A549 (cell line): ENCODE measurements around the gene PAK1. TPM values are rescaled to one million over a fixed set of nuclear protein-coding genes. Genes with fewer than 3 reads are reported as not detected.

ENCODE experiments used
- ATAC-seq, 2 experiments: fragments of 200-7000 bp in 1 of 2; fragments of >200 bp in 1 of 2; cut with Nextera tagmentation in 1 of 2; cut with Tn5 transposase in 1 of 2; 3 replicates each; pipeline versions ENCODE4 v1.8.0 to v1.9.1; 2018 to 2020; ENCODE audit warnings: mild to moderate bottlenecking in 1 of 2, moderate library complexity in 1 of 2
- CTCF ChIA-PET: fragments of 300-600 bp; sonication (Branson Sonifier 250); formaldehyde crosslinking; extraction: SDS; loops from one replicate; lab custom pipeline; 2021; ENCODE audit warnings: antibody characterized with exemption, inconsistent platforms; lab: Yijun Ruan, JAX
- POLR2A ChIA-PET: fragments of 350-600 bp; formaldehyde crosslinking; extraction: SDS; loops from one replicate; lab custom pipeline; 2021; ENCODE audit warnings: antibody characterized with exemption, inconsistent platforms; lab: Yijun Ruan, JAX
- DNase-seq, 2 experiments: peaks; one replicate each; pipeline versions ENCODE4 v3.0.0 to v3.0.0-alpha.2; 2011 to 2016; ENCODE audit warnings: low read depth in 1 of 2, low spot score in 1 of 2
- FAIRE-seq: peaks from 2 replicates; lab custom pipeline; 2011; peaks lifted over from hg19 to GRCh38; lab: Jason Lieb, UNC
- H3K27ac ChIP-seq, 2 experiments: fragments of >200 bp; sonication (Bioruptor Twin); formaldehyde crosslinking; 3 replicates each; pipeline ENCODE4 v1.5.1; 2016 to 2017
- H3K4me1 ChIP-seq: fragments of >200 bp; sonication (Bioruptor Twin); formaldehyde crosslinking; 3 replicates; pipeline ENCODE4 v1.6.1; 2016
- H3K4me2 ChIP-seq: fragments of >200 bp; sonication (Bioruptor Twin); formaldehyde crosslinking; 3 replicates; pipeline ENCODE4 v1.6.1; 2016
- H3K4me3 ChIP-seq: fragments of >200 bp; sonication (Bioruptor Twin); formaldehyde crosslinking; 3 replicates; pipeline ENCODE4 v1.5.1; 2016
- H3K9me3 ChIP-seq: fragments of >200 bp; sonication (Bioruptor Twin); formaldehyde crosslinking; 3 replicates; pipeline ENCODE4 v1.6.1; 2016
- CBX8 ChIP-seq: fragments of 200-600 bp; sonication (generic); IDR thresholded peaks from 2 replicates; pipeline ENCODE4 v1.6.1; 2016
- CHD4 ChIP-seq: fragments of 200-600 bp; sonication (generic); IDR thresholded peaks from 2 replicates; pipeline ENCODE4 v1.6.1; 2016; ENCODE audit warnings: antibody characterized with exemption, mild to moderate bottlenecking, borderline replicate concordance
- EHF ChIP-seq: fragments of 250-450 bp; sonication (Bioruptor Pico); IDR thresholded peaks from 2 replicates; pipeline ENCODE4 v1.5.0; 2020; ENCODE audit warnings: mild to moderate bottlenecking
- EP300 ChIP-seq, 2 experiments: fragments of >200 bp; sonication (Bioruptor Twin); formaldehyde crosslinking; IDR thresholded peaks; 2 replicates in 1 of 2; 3 replicates in 1 of 2; pipeline ENCODE4 v1.6.1; 2016 to 2017
- ESRRA ChIP-seq: fragments of 150-350 bp; IDR thresholded peaks from 2 replicates; pipeline ENCODE4 v1.6.1; 2014; ENCODE audit warnings: mild to moderate bottlenecking, low read length, borderline replicate concordance
- FOXS1 ChIP-seq: fragments of 250-450 bp; sonication (Bioruptor Pico); IDR thresholded peaks from 2 replicates; pipeline ENCODE4 v1.5.0; 2020; ENCODE audit warnings: mild to moderate bottlenecking, moderate library complexity
- HOXA7 ChIP-seq: fragments of 250-450 bp; sonication (Bioruptor Pico); IDR thresholded peaks from 2 replicates; pipeline ENCODE4 v1.5.0; 2020; ENCODE audit warnings: mild to moderate bottlenecking, moderate library complexity
- JUN ChIP-seq, 2 experiments: fragments of >200 bp; sonication (Bioruptor Twin); formaldehyde crosslinking; IDR thresholded peaks; 2 replicates in 1 of 2; 3 replicates in 1 of 2; pipeline ENCODE4 v1.6.1; 2016 to 2017
- JUNB ChIP-seq: fragments of >200 bp; sonication (Bioruptor Twin); formaldehyde crosslinking; IDR thresholded peaks from 2 replicates; pipeline ENCODE4 v1.6.1; 2016
- MAFK ChIP-seq: fragments of 450-650 bp; IDR thresholded peaks from 2 replicates; pipeline ENCODE4 v1.6.1; 2014; ENCODE audit not compliant: partially characterized antibody
- NFE2L2 ChIP-seq: fragments of 150-350 bp; conservative IDR thresholded peaks from 2 replicates; pipeline ENCODE4 v1.6.1; 2014; ENCODE audit warnings: low read length
- NR3C1 ChIP-seq: fragments of >200 bp; sonication (Bioruptor Twin); formaldehyde crosslinking; IDR thresholded peaks from 3 replicates; pipeline ENCODE4 v1.6.1; 2017
- POLR2A ChIP-seq: IDR thresholded peaks from 2 replicates; pipeline ENCODE4 v1.6.1; 2012; ENCODE audit warnings: mild to moderate bottlenecking, low read length
- RARB ChIP-seq: fragments of 250-450 bp; sonication (Bioruptor Pico); IDR thresholded peaks from 2 replicates; pipeline ENCODE4 v1.8.0; 2021; ENCODE audit warnings: mild to moderate bottlenecking, moderate library complexity
- RCOR1 ChIP-seq: fragments of 150-350 bp; IDR thresholded peaks from 2 replicates; pipeline ENCODE4 v1.6.1; 2014; ENCODE audit warnings: antibody characterized with exemption, low read length, low read depth
- RFX5 ChIP-seq: fragments of 450-650 bp; IDR thresholded peaks from 2 replicates; pipeline ENCODE4 v1.7.1; 2014; ENCODE audit warnings: antibody characterized with exemption, mild to moderate bottlenecking, moderate library complexity
- RNF2 ChIP-seq: fragments of 200-600 bp; sonication (generic); IDR thresholded peaks from 2 replicates; pipeline ENCODE4 v1.6.1; 2016; ENCODE audit warnings: low read depth, mild to moderate bottlenecking, antibody characterized with exemption, moderate library complexity, borderline replicate concordance
- SREBF2 ChIP-seq: fragments of 450-650 bp; IDR thresholded peaks from 2 replicates; pipeline ENCODE4 v1.6.1; 2014; ENCODE audit warnings: mild to moderate bottlenecking, moderate library complexity
- TP53 ChIP-seq: fragments of 250-450 bp; sonication (Bioruptor Pico); IDR thresholded peaks from 2 replicates; pipeline ENCODE4 v1.5.0; 2021; ENCODE audit warnings: mild to moderate bottlenecking, moderate library complexity
- ZC3H11A ChIP-seq: fragments of 450-650 bp; IDR thresholded peaks from 2 replicates; pipeline ENCODE4 v1.6.1; 2014; ENCODE audit warnings: antibody characterized with exemption, mild to moderate bottlenecking
- ZSCAN20 ChIP-seq: fragments of 250-450 bp; sonication (Bioruptor Pico); IDR thresholded peaks from 2 replicates; pipeline ENCODE4 v1.8.0; 2022; ENCODE audit warnings: mild to moderate bottlenecking, moderate library complexity
- WGBS: methylation state at CpG from one replicate; pipeline ENCODE4 v1.1.6; 2017; ENCODE audit errors: missing lambda C conversion rate; 5-methylcytosine and 5-hydroxymethylcytosine counted together
- polyA plus RNA-seq, 4 experiments: library from polyadenylated mRNA; depleted of rRNA in 3 of 4; stranded (reverse); fragments of >200 nt; fragmentation: RNase III in 1 of 4; extraction: RNeasy Plus Mini Kit Qiagen cat#74134 plus additional on column Dnase treatment in 1 of 4; gene quantifications; 2 replicates in 3 of 4; 3 replicates in 1 of 4; pipeline ENCODE4 v1.2.3, GENCODE V29; 2011 to 2017
- TF ChIP-seq, protein P1 (sequence below): fragments of >200 bp; sonication (Bioruptor Twin); formaldehyde crosslinking; IDR thresholded peaks from 3 replicates; pipeline ENCODE4 v1.5.1; 2016
- TF ChIP-seq, protein P2 (sequence below): IDR thresholded peaks from 2 replicates; pipeline ENCODE4 v1.6.1; 2012
- TF ChIP-seq, protein P3 (sequence below): fragments of 200-600 bp; sonication (generic); IDR thresholded peaks from 2 replicates; pipeline ENCODE4 v1.6.1; 2016; ENCODE audit warnings: antibody characterized with exemption, mild to moderate bottlenecking, moderate library complexity
- TF ChIP-seq, protein P4 (sequence below): fragments of >200 bp; sonication (Bioruptor Twin); formaldehyde crosslinking; IDR thresholded peaks from 2 replicates; pipeline ENCODE4 v1.6.1; 2016
- TF ChIP-seq, protein P5 (sequence below): fragments of 250-450 bp; sonication (Bioruptor Pico); IDR thresholded peaks from 2 replicates; pipeline ENCODE4 v1.5.0; 2021; ENCODE audit warnings: mild to moderate bottlenecking, moderate library complexity, borderline replicate concordance
- TF ChIP-seq, protein P6 (sequence below): fragments of 450-650 bp; IDR thresholded peaks from 2 replicates; pipeline ENCODE4 v1.6.1; 2014; ENCODE audit warnings: antibody characterized with exemption
- TF ChIP-seq, protein P7 (sequence below): IDR thresholded peaks from 2 replicates; pipeline ENCODE4 v1.6.1; 2012; ENCODE audit warnings: low read depth, borderline replicate concordance

PAK1 gene
- polyA plus RNA-seq, 2 of the 4 experiments (the other 2 are of a cell fraction), result 20.6 to 60.7 TPM

DNA sequence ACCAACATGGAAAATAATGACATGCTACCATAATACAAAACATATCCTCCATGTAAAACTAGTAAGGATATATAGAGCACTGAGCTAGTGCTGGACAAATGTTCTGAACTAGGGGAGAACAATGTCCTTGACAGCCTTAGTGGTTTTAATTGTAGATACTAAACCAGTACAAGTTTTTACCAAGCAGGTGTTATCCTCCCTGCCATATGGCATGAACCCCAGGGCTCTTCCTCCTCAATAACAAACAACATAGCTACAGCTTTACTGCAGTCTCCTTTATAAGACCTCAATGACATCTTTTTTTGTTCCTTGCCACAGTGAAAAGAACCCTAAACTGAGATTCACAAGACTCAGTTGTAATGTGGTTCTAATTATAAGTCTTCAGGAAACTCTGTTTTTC, 102.2 kb downstream of the PAK1 start:
- Histone ChIP-seq H3K4me3 (no peak overlapping the region), H3K4me1 (no peaks in the 10 kb centered on the region), H3K9me3 (no peaks in the 10 kb centered on the region), H3K27ac (no peak overlapping the region), H3K4me2 (no peak overlapping the region)
- FAIRE-seq (no peak), DNase-seq (no peak), ATAC-seq (no peak)
- TF ChIP-seq CHD4, result no peak
- no peak for TF ChIP-seq FOXS1
- TF ChIP-seq RNF2, result no peak
- no peak for TF ChIP-seq HOXA7 (CRISPR knock-in tag)
- no peak for TF ChIP-seq JUNB
- TF ChIP-seq NFE2L2, result no peak
- TF ChIP-seq RARB (CRISPR knock-in tag), result no peak
- TF ChIP-seq, protein P1, sequence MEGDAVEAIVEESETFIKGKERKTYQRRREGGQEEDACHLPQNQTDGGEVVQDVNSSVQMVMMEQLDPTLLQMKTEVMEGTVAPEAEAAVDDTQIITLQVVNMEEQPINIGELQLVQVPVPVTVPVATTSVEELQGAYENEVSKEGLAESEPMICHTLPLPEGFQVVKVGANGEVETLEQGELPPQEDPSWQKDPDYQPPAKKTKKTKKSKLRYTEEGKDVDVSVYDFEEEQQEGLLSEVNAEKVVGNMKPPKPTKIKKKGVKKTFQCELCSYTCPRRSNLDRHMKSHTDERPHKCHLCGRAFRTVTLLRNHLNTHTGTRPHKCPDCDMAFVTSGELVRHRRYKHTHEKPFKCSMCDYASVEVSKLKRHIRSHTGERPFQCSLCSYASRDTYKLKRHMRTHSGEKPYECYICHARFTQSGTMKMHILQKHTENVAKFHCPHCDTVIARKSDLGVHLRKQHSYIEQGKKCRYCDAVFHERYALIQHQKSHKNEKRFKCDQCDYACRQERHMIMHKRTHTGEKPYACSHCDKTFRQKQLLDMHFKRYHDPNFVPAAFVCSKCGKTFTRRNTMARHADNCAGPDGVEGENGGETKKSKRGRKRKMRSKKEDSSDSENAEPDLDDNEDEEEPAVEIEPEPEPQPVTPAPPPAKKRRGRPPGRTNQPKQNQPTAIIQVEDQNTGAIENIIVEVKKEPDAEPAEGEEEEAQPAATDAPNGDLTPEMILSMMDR, result no peak
- no peak for TF ChIP-seq NR3C1
- TF ChIP-seq MAFK, result no peak
- TF ChIP-seq ZC3H11A, result no peak
- TF ChIP-seq, protein P2, sequence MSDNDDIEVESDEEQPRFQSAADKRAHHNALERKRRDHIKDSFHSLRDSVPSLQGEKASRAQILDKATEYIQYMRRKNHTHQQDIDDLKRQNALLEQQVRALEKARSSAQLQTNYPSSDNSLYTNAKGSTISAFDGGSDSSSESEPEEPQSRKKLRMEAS, result no peak
- TF ChIP-seq TP53 (CRISPR knock-in tag), result no peak
- no peak for TF ChIP-seq SREBF2
- TF ChIP-seq, protein P3, sequence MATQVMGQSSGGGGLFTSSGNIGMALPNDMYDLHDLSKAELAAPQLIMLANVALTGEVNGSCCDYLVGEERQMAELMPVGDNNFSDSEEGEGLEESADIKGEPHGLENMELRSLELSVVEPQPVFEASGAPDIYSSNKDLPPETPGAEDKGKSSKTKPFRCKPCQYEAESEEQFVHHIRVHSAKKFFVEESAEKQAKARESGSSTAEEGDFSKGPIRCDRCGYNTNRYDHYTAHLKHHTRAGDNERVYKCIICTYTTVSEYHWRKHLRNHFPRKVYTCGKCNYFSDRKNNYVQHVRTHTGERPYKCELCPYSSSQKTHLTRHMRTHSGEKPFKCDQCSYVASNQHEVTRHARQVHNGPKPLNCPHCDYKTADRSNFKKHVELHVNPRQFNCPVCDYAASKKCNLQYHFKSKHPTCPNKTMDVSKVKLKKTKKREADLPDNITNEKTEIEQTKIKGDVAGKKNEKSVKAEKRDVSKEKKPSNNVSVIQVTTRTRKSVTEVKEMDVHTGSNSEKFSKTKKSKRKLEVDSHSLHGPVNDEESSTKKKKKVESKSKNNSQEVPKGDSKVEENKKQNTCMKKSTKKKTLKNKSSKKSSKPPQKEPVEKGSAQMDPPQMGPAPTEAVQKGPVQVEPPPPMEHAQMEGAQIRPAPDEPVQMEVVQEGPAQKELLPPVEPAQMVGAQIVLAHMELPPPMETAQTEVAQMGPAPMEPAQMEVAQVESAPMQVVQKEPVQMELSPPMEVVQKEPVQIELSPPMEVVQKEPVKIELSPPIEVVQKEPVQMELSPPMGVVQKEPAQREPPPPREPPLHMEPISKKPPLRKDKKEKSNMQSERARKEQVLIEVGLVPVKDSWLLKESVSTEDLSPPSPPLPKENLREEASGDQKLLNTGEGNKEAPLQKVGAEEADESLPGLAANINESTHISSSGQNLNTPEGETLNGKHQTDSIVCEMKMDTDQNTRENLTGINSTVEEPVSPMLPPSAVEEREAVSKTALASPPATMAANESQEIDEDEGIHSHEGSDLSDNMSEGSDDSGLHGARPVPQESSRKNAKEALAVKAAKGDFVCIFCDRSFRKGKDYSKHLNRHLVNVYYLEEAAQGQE, result no peak
- ChIA-PET POLR2A (no interaction called here), CTCF (interaction anchor here (2.8 kb wide), 1 partner anchor 180 kb away, joined by 8 read pairs; no protein-coding TSS in a partner anchor)

- no peaks in the 10 kb centered on the region for H3K4me1 ChIP-seq
- peak in 1 of 2 experiments; percentile 6 for DNase-seq
- ATAC-seq, result no peak
- no peak overlapping the region for H3K4me3 ChIP-seq
- no peak for TF ChIP-seq RCOR1
- TF ChIP-seq, all 56 proteins: peak for 0
- peaks cover 6% of the 10 kb centered on the region; the same call in 1 of the 3 replicates for H3K9me3 ChIP-seq
- 97% methylated on average over 1 of the region's 1 CpG for WGBS
- CTCF ChIA-PET, result interaction anchor here (0.8 to 2.8 kb wide), 7 partner anchors 12 to 243 kb away, joined by 3 to 8 read pairs (median 4); no protein-coding TSS in a partner anchor
- POLR2A ChIA-PET, result no interaction called here
- H3K4me2 ChIP-seq, result no peak overlapping the region
- no peak overlapping the region for H3K27ac ChIP-seq
- no peak for FAIRE-seq
Observed at GRCh38 chr11:77370217-77370616, 103.7 kb downstream of the PAK1 start.

- no peak overlapping the region for H3K4me3 ChIP-seq
- H3K27ac ChIP-seq, result no peak overlapping the region
- POLR2A ChIA-PET, result no interaction called here
- FAIRE-seq (no peak), ATAC-seq (no peak), DNase-seq (peak in 1 of 2 experiments; percentile 13)
- no peaks in the 10 kb centered on the region for H3K4me1 ChIP-seq
- WGBS, result 83% methylated on average over 3 of the region's 3 CpGs
- CTCF ChIA-PET, result no interaction called here
- TF ChIP-seq ZSCAN20 (CRISPR knock-in tag) (no peak), RARB (CRISPR knock-in tag) (no peak), EHF (CRISPR knock-in tag) (no peak), CBX8 (no peak), RNF2 (no peak), POLR2A (no peak), JUN (IDR thresholded peaks at IDR 0.05) (no peak), EP300 (IDR thresholded peaks at IDR 0.05) (no peak), ESRRA (no peak), RFX5 (no peak)
- TF ChIP-seq, protein P4, sequence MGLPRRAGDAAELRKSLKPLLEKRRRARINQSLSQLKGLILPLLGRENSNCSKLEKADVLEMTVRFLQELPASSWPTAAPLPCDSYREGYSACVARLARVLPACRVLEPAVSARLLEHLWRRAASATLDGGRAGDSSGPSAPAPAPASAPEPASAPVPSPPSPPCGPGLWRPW, result no peak
- TF ChIP-seq, protein P5, sequence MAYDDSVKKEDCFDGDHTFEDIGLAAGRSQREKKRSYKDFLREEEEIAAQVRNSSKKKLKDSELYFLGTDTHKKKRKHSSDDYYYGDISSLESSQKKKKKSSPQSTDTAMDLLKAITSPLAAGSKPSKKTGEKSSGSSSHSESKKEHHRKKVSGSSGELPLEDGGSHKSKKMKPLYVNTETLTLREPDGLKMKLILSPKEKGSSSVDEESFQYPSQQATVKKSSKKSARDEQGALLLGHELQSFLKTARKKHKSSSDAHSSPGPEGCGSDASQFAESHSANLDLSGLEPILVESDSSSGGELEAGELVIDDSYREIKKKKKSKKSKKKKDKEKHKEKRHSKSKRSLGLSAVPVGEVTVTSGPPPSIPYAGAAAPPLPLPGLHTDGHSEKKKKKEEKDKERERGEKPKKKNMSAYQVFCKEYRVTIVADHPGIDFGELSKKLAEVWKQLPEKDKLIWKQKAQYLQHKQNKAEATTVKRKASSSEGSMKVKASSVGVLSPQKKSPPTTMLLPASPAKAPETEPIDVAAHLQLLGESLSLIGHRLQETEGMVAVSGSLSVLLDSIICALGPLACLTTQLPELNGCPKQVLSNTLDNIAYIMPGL, result no peak
- TF ChIP-seq, protein P6, sequence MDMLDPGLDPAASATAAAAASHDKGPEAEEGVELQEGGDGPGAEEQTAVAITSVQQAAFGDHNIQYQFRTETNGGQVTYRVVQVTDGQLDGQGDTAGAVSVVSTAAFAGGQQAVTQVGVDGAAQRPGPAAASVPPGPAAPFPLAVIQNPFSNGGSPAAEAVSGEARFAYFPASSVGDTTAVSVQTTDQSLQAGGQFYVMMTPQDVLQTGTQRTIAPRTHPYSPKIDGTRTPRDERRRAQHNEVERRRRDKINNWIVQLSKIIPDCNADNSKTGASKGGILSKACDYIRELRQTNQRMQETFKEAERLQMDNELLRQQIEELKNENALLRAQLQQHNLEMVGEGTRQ, result no peak
- TF ChIP-seq, protein P7, sequence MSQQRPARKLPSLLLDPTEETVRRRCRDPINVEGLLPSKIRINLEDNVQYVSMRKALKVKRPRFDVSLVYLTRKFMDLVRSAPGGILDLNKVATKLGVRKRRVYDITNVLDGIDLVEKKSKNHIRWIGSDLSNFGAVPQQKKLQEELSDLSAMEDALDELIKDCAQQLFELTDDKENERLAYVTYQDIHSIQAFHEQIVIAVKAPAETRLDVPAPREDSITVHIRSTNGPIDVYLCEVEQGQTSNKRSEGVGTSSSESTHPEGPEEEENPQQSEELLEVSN, result no peak
- peaks cover 7% of the 10 kb centered on the region; the same call in 1 of the 3 replicates for H3K9me3 ChIP-seq
- no peak overlapping the region for H3K4me2 ChIP-seq
Observed at GRCh38 chr11:77361184-77361583, 112.7 kb downstream of the PAK1 start.
